H9 (cell line): ENCODE data around the gene BICDL1. TPM values are rescaled to one million over a fixed set of nuclear protein-coding genes. Genes with fewer than 3 reads are reported as not detected.

Experiments
- DNase-seq: peaks from one replicate; pipeline ENCODE4 v3.0.0-alpha.2; 2017
- H2AFZ ChIP-seq: one replicate; pipeline ENCODE4 v1.6.1; 2013; ENCODE audit warnings: mild to moderate bottlenecking, low read length, control low read depth, moderate library complexity
- H2AK5ac ChIP-seq: 2 replicates; pipeline ENCODE4 v1.6.1; 2013; ENCODE audit warnings: low read length, control low read depth, mixed read lengths; ENCODE audit not compliant: insufficient read length
- H2BK120ac ChIP-seq: one replicate; pipeline ENCODE4 v1.6.1; 2013; ENCODE audit warnings: low read depth, mild to moderate bottlenecking, low read length, control low read depth, inconsistent platforms; ENCODE audit not compliant: poor library complexity, severe bottlenecking
- H2BK12ac ChIP-seq: 2 replicates; pipeline ENCODE4 v1.6.1; 2013; ENCODE audit warnings: low read length, control low read depth, mixed read lengths, low read depth; ENCODE audit not compliant: insufficient read length
- H2BK15ac ChIP-seq: 2 replicates; pipeline ENCODE4 v1.6.1; 2013; ENCODE audit warnings: low read depth, low read length, control low read depth
- H2BK20ac ChIP-seq: one replicate; pipeline ENCODE4 v1.6.1; 2013; ENCODE audit warnings: low read depth, mild to moderate bottlenecking, low read length, control low read depth, inconsistent platforms; ENCODE audit not compliant: poor library complexity, severe bottlenecking
- H2BK5ac ChIP-seq: 2 replicates; pipeline ENCODE4 v1.6.1; 2013; ENCODE audit warnings: low read length, control low read depth, mixed read lengths; ENCODE audit not compliant: insufficient read length
- H3K14ac ChIP-seq: 2 replicates; pipeline ENCODE4 v1.6.1; 2013; ENCODE audit warnings: low read length, control low read depth; ENCODE audit not compliant: insufficient read depth
- H3K18ac ChIP-seq: 2 replicates; pipeline ENCODE4 v1.6.1; 2013; ENCODE audit warnings: low read depth, mild to moderate bottlenecking, mixed read lengths, low read length, control low read depth; ENCODE audit not compliant: insufficient read length
- H3K23ac ChIP-seq: 2 replicates; pipeline ENCODE4 v1.6.1; 2013; ENCODE audit warnings: low read length, control low read depth, mixed read lengths, low read depth; ENCODE audit not compliant: insufficient read length
- H3K23me2 ChIP-seq: 2 replicates; pipeline ENCODE4 v1.6.1; 2013; ENCODE audit warnings: low read depth, mild to moderate bottlenecking, mixed read lengths, low read length, control low read depth; ENCODE audit not compliant: insufficient read length, poor library complexity, severe bottlenecking
- H3K27ac ChIP-seq: 2 replicates; pipeline ENCODE4 v1.5.1; 2013; ENCODE audit warnings: low read length, control low read depth, mixed read lengths, low read depth; ENCODE audit not compliant: insufficient read length
- H3K27me3 ChIP-seq: 2 replicates; pipeline ENCODE4 v1.6.1; 2013; ENCODE audit warnings: low read length, control low read depth, inconsistent platforms; ENCODE audit not compliant: insufficient read depth
- H3K4ac ChIP-seq: 2 replicates; pipeline ENCODE4 v1.6.1; 2013; ENCODE audit warnings: low read depth, mild to moderate bottlenecking, control low read depth, inconsistent platforms, low read length, moderate library complexity
- H3K4me1 ChIP-seq: 2 replicates; pipeline ENCODE4 v1.6.1; 2013; ENCODE audit warnings: low read length, control low read depth, inconsistent platforms; ENCODE audit not compliant: insufficient read depth
- H3K4me2 ChIP-seq: 2 replicates; pipeline ENCODE4 v1.6.1; 2013; ENCODE audit warnings: low read length, control low read depth, mixed read lengths; ENCODE audit not compliant: insufficient read length, insufficient read depth
- H3K56ac ChIP-seq: 2 replicates; pipeline ENCODE4 v1.6.1; 2013; ENCODE audit warnings: low read depth, mild to moderate bottlenecking, mixed read lengths, low read length, control low read depth; ENCODE audit not compliant: insufficient read length
- H3K79me1 ChIP-seq: 2 replicates; pipeline ENCODE4 v1.6.1; 2013; ENCODE audit warnings: low read depth, mild to moderate bottlenecking, moderate library complexity, low read length, control low read depth, inconsistent platforms; ENCODE audit not compliant: insufficient read depth, poor library complexity, severe bottlenecking
- H3K79me2 ChIP-seq: 2 replicates; pipeline ENCODE4 v1.6.1; 2013; ENCODE audit warnings: low read length, control low read depth, inconsistent platforms; ENCODE audit not compliant: insufficient read depth
- H3K9ac ChIP-seq: 2 replicates; pipeline ENCODE4 v1.6.1; 2013; ENCODE audit warnings: low read length, control low read depth, mixed read lengths; ENCODE audit not compliant: insufficient read length; ENCODE audit errors: extremely low read depth
- H3K9me3 ChIP-seq: one replicate; pipeline ENCODE4 v1.6.1; 2013; ENCODE audit warnings: low read depth, low read length, inconsistent platforms; ENCODE audit not compliant: control insufficient read depth
- H3T11ph ChIP-seq: one replicate; pipeline ENCODE4 v1.6.1; 2013; ENCODE audit warnings: mild to moderate bottlenecking, low read length, control low read depth, inconsistent platforms
- H4K20me1 ChIP-seq: one replicate; pipeline ENCODE4 v1.6.1; 2013; ENCODE audit not compliant: control insufficient read depth, insufficient read length, insufficient read depth
- H4K5ac ChIP-seq: 2 replicates; pipeline ENCODE4 v1.6.1; 2013; ENCODE audit warnings: low read depth, mild to moderate bottlenecking, mixed read lengths, low read length, control low read depth; ENCODE audit not compliant: insufficient read length
- H4K8ac ChIP-seq: replicated peaks from 2 replicates; pipeline ENCODE4 v1.6.1; 2013; ENCODE audit warnings: low read length, control low read depth, mixed read lengths, low read depth; ENCODE audit not compliant: insufficient read length
- H4K91ac ChIP-seq: 2 replicates; pipeline ENCODE4 v1.6.1; 2013; ENCODE audit warnings: low read depth, mild to moderate bottlenecking, moderate library complexity, mixed read lengths, low read length, control low read depth; ENCODE audit not compliant: insufficient read length
- H3K27ac Mint-ChIP-seq, 3 experiments: 2 replicates in 2 of 3; 3 replicates in 1 of 3; pipeline ENCODE4 v1.8.0; 2020 to 2021; ENCODE audit warnings: mixed read lengths in 3 of 3, mild to moderate bottlenecking in 1 of 3, moderate library complexity in 1 of 3
- H3K27me3 Mint-ChIP-seq: 2 replicates; pipeline ENCODE4 v1.8.0; 2021; ENCODE audit warnings: low read depth, mild to moderate bottlenecking, moderate library complexity, mixed read lengths
- H3K36me3 Mint-ChIP-seq, 3 experiments: 2 replicates in 2 of 3; 3 replicates in 1 of 3; pipeline ENCODE4 v1.8.0; 2020 to 2021; ENCODE audit warnings: low read depth in 3 of 3, mixed read lengths in 3 of 3; ENCODE audit not compliant: insufficient read depth in 1 of 3
- H3K4me1 Mint-ChIP-seq, 2 experiments: 2 replicates each; pipeline ENCODE4 v1.8.0; 2020; ENCODE audit warnings: mixed read lengths in 2 of 2
- H3K4me3 Mint-ChIP-seq, 2 experiments: 2 replicates in 1 of 2; 3 replicates in 1 of 2; pipeline ENCODE4 v1.8.0; 2020 to 2021; ENCODE audit warnings: mild to moderate bottlenecking in 2 of 2, mixed read lengths in 2 of 2, moderate library complexity in 1 of 2
- H3K9me3 Mint-ChIP-seq, 2 experiments: 2 replicates in 1 of 2; 3 replicates in 1 of 2; pipeline ENCODE4 v1.8.0; 2020; ENCODE audit warnings: mild to moderate bottlenecking in 2 of 2, mixed read lengths in 2 of 2, moderate library complexity in 1 of 2
- WGBS: extraction: QIAGEN DNeasy Blood & Tissue Kit; methylation state at CpG from one replicate; pipeline ENCODE4 v1.1.7; 2013; ENCODE audit warnings: missing lambda C conversion rate, low lambda C conversion rate, mixed read lengths; ENCODE audit not compliant: insufficient read length; ENCODE audit errors: extremely low coverage; 5-methylcytosine and 5-hydroxymethylcytosine counted together
- total RNA-seq: library from RNA; stranded (reverse); gene quantifications from 2 replicates; pipeline ENCODE4 v1.2.1, GENCODE V29; 2021
- TF ChIP-seq, protein P1 (sequence below): fragments of 200-600 bp; sonication (generic); conservative IDR thresholded peaks from 3 replicates; pipeline ENCODE4 v1.8.0; 2021; ENCODE audit warnings: antibody characterized with exemption, mild to moderate bottlenecking

The BICDL1 gene
- total RNA-seq, 1 experiment from 2014 or later, result 13.8 TPM

GRCh38 chr12:119957135-119957534, 31.9 kb upstream of the BICDL1 start:
- no CpG with 5 or more reads among the region's 1 CpG for WGBS
- H2BK20ac ChIP-seq, result no peak overlapping the region

More at GRCh38 chr12:119957135-119957534, 31.9 kb upstream of the BICDL1 start:
- no peak overlapping the region for H3K4ac ChIP-seq
- H4K91ac ChIP-seq, result no peak overlapping the region
- Mint-ChIP-seq H3K9me3 (peaks cover 20 to 21% of the 10 kb centered on the region in 2 experiments), H3K4me3 (no peak overlapping the region), H3K36me3 (peaks cover 4 to 7% (median 6%) of the 10 kb centered on the region in 3 experiments; a peak in 4 of 7 replicates), H3K27me3 (peaks cover 7% of the 10 kb centered on the region; the same call in 1 of the 2 replicates), H3K27ac (no peak overlapping the region), H3K4me1 (no peaks in the 10 kb centered on the region)
- no peak overlapping the region for H2BK15ac ChIP-seq
- H3K27ac ChIP-seq, result no peak overlapping the region
- no peak overlapping the region for H2BK120ac ChIP-seq
- no peaks in the 10 kb centered on the region for H3K23me2 ChIP-seq
- no peaks in the 10 kb centered on the region for H3K4me1 ChIP-seq
- no peak overlapping the region for H3K23ac ChIP-seq
- no peak overlapping the region for H3K56ac ChIP-seq
- no peaks in the 10 kb centered on the region for H3K9me3 ChIP-seq
- TF ChIP-seq, protein P1, sequence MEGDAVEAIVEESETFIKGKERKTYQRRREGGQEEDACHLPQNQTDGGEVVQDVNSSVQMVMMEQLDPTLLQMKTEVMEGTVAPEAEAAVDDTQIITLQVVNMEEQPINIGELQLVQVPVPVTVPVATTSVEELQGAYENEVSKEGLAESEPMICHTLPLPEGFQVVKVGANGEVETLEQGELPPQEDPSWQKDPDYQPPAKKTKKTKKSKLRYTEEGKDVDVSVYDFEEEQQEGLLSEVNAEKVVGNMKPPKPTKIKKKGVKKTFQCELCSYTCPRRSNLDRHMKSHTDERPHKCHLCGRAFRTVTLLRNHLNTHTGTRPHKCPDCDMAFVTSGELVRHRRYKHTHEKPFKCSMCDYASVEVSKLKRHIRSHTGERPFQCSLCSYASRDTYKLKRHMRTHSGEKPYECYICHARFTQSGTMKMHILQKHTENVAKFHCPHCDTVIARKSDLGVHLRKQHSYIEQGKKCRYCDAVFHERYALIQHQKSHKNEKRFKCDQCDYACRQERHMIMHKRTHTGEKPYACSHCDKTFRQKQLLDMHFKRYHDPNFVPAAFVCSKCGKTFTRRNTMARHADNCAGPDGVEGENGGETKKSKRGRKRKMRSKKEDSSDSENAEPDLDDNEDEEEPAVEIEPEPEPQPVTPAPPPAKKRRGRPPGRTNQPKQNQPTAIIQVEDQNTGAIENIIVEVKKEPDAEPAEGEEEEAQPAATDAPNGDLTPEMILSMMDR, result no peak
- H3K79me2 ChIP-seq, result no peaks in the 10 kb centered on the region
- no peak overlapping the region for H2BK12ac ChIP-seq
- H3K14ac ChIP-seq, result no peak overlapping the region
- no peak overlapping the region for H3K18ac ChIP-seq
- H2AFZ ChIP-seq, result no peak overlapping the region
- no peak for DNase-seq
- H2AK5ac ChIP-seq, result no peak overlapping the region
- H3K79me1 ChIP-seq, result no peaks in the 10 kb centered on the region
- H3T11ph ChIP-seq, result no peak overlapping the region
- no peak overlapping the region for H4K5ac ChIP-seq
- no peak overlapping the region for H3K9ac ChIP-seq
- no peak overlapping the region for H2BK5ac ChIP-seq
- no peaks in the 10 kb centered on the region for H3K27me3 ChIP-seq
- H4K8ac ChIP-seq, result no peak overlapping the region
- H3K4me2 ChIP-seq, result no peak overlapping the region
- H4K20me1 ChIP-seq, result no peaks in the 10 kb centered on the region
